K562 (cell line): ENCODE measurements around the gene AK5.

ENCODE experiments used
- ELF1 ChIP-seq: fragments of 200-800 bp; sonication (Bioruptor generic); IDR thresholded peaks from 2 replicates; pipeline ENCODE4 v1.6.1; 2016; ENCODE audit warnings: missing genetic modification characterization, missing compliant biosample characterization
- JUNB ChIP-seq: fragments of 450-650 bp; formaldehyde crosslinking; conservative IDR thresholded peaks from 2 replicates; pipeline ENCODE4 v1.4.0; 2020; ENCODE audit warnings: mild to moderate bottlenecking
- SRF ChIP-seq, 2 experiments: fragments of 250-450, 450-650 bp in 1 of 2; sonication (Bioruptor Pico) in 1 of 2; sonication (generic) in 1 of 2; formaldehyde crosslinking; IDR thresholded peaks; 2 replicates each; pipeline versions ENCODE4 v1.5.0 to v1.5.1; 2020 to 2022; ENCODE audit warnings: mild to moderate bottlenecking in 1 of 2, missing genetic modification reagents in 1 of 2
- ZC3H8 ChIP-seq: fragments of 450-650 bp; IDR thresholded peaks from 2 replicates; pipeline ENCODE4 v1.6.1; 2017
- ZSCAN29 ChIP-seq: fragments of 450-650 bp; IDR thresholded peaks from 2 replicates; pipeline ENCODE4 v1.6.1; 2017
- TF ChIP-seq, protein P1 (sequence below), 3 experiments: IDR thresholded peaks in 2 of 3; conservative IDR thresholded peaks in 1 of 3; 2 replicates each; pipeline ENCODE4 v1.5.1; 2011 to 2012; ENCODE audit warnings: low read length in 3 of 3, mild to moderate bottlenecking in 3 of 3, control low read depth in 2 of 3, improper control_type of control experiment in 1 of 3, inconsistent platforms in 1 of 3, low read depth in 1 of 3, mixed read lengths in 1 of 3, moderate library complexity in 1 of 3; ENCODE audit not compliant: insufficient read depth in 2 of 3

DNA sequence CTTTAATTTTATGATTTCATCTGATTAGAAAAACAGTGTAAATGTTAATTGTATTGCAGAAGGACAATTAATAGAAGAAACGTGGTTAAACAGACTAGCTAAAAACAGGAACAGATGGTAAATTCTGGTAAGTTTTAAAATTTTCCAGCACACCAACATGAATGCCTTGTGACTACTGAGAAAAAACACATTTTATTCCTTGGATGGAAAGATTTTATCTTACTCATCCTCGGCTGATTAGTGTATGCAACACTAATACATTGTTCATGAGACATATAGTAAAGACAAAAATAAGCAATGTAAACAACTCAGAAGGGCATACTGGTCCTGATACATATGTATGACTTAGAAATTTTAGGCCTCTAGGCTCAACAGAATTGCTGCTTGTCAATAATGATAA lies 4.9 kb upstream of the AK5 start:
- TF ChIP-seq ZSCAN29 (no peak), JUNB (CRISPR knock-in tag) (no peak), ELF1 (tag) (no peak), ZC3H8 (no peak), SRF (CRISPR knock-in tag; IDR thresholded peaks at IDR 0.05) (no peak)
- TF ChIP-seq, protein P1, sequence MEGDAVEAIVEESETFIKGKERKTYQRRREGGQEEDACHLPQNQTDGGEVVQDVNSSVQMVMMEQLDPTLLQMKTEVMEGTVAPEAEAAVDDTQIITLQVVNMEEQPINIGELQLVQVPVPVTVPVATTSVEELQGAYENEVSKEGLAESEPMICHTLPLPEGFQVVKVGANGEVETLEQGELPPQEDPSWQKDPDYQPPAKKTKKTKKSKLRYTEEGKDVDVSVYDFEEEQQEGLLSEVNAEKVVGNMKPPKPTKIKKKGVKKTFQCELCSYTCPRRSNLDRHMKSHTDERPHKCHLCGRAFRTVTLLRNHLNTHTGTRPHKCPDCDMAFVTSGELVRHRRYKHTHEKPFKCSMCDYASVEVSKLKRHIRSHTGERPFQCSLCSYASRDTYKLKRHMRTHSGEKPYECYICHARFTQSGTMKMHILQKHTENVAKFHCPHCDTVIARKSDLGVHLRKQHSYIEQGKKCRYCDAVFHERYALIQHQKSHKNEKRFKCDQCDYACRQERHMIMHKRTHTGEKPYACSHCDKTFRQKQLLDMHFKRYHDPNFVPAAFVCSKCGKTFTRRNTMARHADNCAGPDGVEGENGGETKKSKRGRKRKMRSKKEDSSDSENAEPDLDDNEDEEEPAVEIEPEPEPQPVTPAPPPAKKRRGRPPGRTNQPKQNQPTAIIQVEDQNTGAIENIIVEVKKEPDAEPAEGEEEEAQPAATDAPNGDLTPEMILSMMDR (IDR thresholded peaks at IDR 0.05 in 2 of 3, conservative IDR thresholded peaks at IDR 0.05 in 1 of 3; ENCODE audit: insufficient read depth in 2 of 3, low read depth in 1 of 3, low read length in 3 of 3), result no peak
